CD4-positive, alpha-beta T cell (primary cell): ENCODE results near the gene B4GAT1. TPM values are rescaled to one million over a fixed set of nuclear protein-coding genes. Genes with fewer than 3 reads are reported as not detected.
A peak's percentile ranks its signal among the peaks of the same experiment; 100 is the strongest.

Experiments used
- ATAC-seq: fragments of 200-7000 bp; cut with Tn5 transposase; one replicate; pipeline ENCODE4 v1.10.0; 2022; ENCODE audit warnings: mild to moderate bottlenecking; ENCODE audit not compliant: poor library complexity
- CTCF ChIA-PET: fragments of 350-600 bp; sonication (Branson Sonifier 250); formaldehyde crosslinking; loops from one replicate; lab custom pipeline; 2021; ENCODE audit warnings: antibody characterized with exemption, inconsistent platforms; lab: Charles Lee
- POLR2A ChIA-PET: fragments of 350-600 bp; sonication (Branson Sonifier 250); formaldehyde crosslinking; loops from one replicate; lab custom pipeline; 2021; ENCODE audit warnings: antibody characterized with exemption, inconsistent platforms; lab: Charles Lee
- DNase-seq, 14 experiments: peaks; one replicate each; pipeline ENCODE4 v3.0.0-alpha.2; 2013 to 2020; ENCODE audit warnings: mixed read lengths in 2 of 14
- H3K27ac ChIP-seq, 2 donors: one replicate each; pipeline versions ENCODE4 v1.5.1 to v1.7.0; 2013; ENCODE audit warnings: low read length in 2 of 2, low read depth in 1 of 2, mild to moderate bottlenecking in 1 of 2
- H3K27me3 ChIP-seq, 2 experiments: 1 replicate in 1 of 2; 2 replicates in 1 of 2; pipeline versions ENCODE4 v1.6.1 to v1.7.0; 2013; ENCODE audit warnings: low read length in 2 of 2, control low read depth in 1 of 2, mild to moderate bottlenecking in 1 of 2, moderate library complexity in 1 of 2; ENCODE audit not compliant: insufficient read depth in 2 of 2, control insufficient read depth in 1 of 2
- H3K36me3 ChIP-seq: one replicate; pipeline ENCODE4 v1.6.1; 2013; ENCODE audit warnings: low read length, control low read depth; ENCODE audit not compliant: insufficient read depth
- H3K4me1 ChIP-seq: one replicate; pipeline ENCODE4 v1.6.1; 2013; ENCODE audit warnings: low read length, control low read depth; ENCODE audit not compliant: insufficient read depth
- H3K4me3 ChIP-seq: one replicate; pipeline ENCODE4 v1.5.1; 2013; ENCODE audit warnings: mild to moderate bottlenecking, low read length, moderate library complexity
- H3K9me3 ChIP-seq, 2 experiments: 1 replicate in 1 of 2; 2 replicates in 1 of 2; pipeline versions ENCODE4 v1.6.1 to v1.7.0; 2013; ENCODE audit warnings: low read length in 2 of 2, mild to moderate bottlenecking in 2 of 2, control low read depth in 1 of 2, moderate library complexity in 1 of 2; ENCODE audit not compliant: control insufficient read depth in 1 of 2, insufficient read depth in 1 of 2
- H3K27ac Mint-ChIP-seq: one replicate; pipeline ENCODE4 v1.8.0; 2020; ENCODE audit warnings: mixed read lengths
- H3K27me3 Mint-ChIP-seq: one replicate; pipeline ENCODE4 v1.8.0; 2021; ENCODE audit warnings: mixed read lengths
- H3K36me3 Mint-ChIP-seq: one replicate; pipeline ENCODE4 v1.8.0; 2021; ENCODE audit warnings: low read depth, mixed read lengths
- H3K4me1 Mint-ChIP-seq: one replicate; pipeline ENCODE4 v1.8.0; 2021; ENCODE audit warnings: low read depth, mixed read lengths
- H3K4me3 Mint-ChIP-seq: one replicate; pipeline ENCODE4 v1.8.0; 2020; ENCODE audit warnings: mild to moderate bottlenecking, mixed read lengths
- H3K9me3 Mint-ChIP-seq: one replicate; pipeline ENCODE4 v1.8.0; 2020; ENCODE audit warnings: mixed read lengths
- intact Hi-C, 2 experiments: fragments of 100-400 bp; cut with DNase I in 1 of 2; cut with micrococcal nuclease in 1 of 2; formaldehyde crosslinking; loops; one replicate each; pipeline versions ENCODE4 v1.15.1 to v1.9.0; 2023 to 2025; cut with DNase I, micrococcal nuclease
- total RNA-seq, 174 experiments: library from RNA in 2 of 174; stranded (reverse) in 2 of 174; gene quantifications; one replicate each; pipeline ENCODE4 v1.2.3 and lab custom pipeline; 2021 to 2026
- TF ChIP-seq, protein P1 (sequence below): fragments of 200-600 bp; IDR thresholded peaks from one replicate; pipeline ENCODE4 v1.8.0; 2022; ENCODE audit warnings: antibody characterized with exemption, mild to moderate bottlenecking

Gene B4GAT1
- total RNA-seq, 2 experiments from 2014 or later: 1.9 to 2.0 TPM

DNA sequence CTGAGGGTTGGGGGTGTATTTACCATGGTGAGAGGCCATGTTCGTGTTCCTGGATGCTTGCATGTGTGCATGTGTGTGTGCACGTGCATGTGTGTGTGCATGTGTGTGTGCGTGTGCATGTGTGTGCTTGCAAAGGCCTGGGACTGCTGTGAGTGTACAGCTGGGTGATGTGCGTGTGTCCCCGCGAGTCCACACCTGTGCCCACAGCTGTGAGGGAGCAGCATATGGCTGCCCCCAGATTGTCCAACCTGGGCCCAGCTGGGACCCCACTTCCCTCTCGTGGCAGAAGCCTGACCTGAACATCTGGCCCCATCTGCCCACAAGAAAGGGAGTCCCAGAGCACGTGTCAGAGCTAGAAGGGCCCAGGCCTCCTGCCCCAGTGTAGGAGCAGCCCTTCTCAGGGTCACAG, 22.2 kb downstream of the B4GAT1 start:
- DNase-seq (no peak), ATAC-seq (no peak)
- Histone ChIP-seq H3K9me3 (no peaks in the 10 kb centered on the region), H3K27me3 (no peaks in the 10 kb centered on the region), H3K27ac (no peak overlapping the region), H3K4me3 (no peak overlapping the region), H3K36me3 (no peaks in the 10 kb centered on the region), H3K4me1 (peaks cover 46% of the 10 kb centered on the region)
- TF ChIP-seq, protein P1, sequence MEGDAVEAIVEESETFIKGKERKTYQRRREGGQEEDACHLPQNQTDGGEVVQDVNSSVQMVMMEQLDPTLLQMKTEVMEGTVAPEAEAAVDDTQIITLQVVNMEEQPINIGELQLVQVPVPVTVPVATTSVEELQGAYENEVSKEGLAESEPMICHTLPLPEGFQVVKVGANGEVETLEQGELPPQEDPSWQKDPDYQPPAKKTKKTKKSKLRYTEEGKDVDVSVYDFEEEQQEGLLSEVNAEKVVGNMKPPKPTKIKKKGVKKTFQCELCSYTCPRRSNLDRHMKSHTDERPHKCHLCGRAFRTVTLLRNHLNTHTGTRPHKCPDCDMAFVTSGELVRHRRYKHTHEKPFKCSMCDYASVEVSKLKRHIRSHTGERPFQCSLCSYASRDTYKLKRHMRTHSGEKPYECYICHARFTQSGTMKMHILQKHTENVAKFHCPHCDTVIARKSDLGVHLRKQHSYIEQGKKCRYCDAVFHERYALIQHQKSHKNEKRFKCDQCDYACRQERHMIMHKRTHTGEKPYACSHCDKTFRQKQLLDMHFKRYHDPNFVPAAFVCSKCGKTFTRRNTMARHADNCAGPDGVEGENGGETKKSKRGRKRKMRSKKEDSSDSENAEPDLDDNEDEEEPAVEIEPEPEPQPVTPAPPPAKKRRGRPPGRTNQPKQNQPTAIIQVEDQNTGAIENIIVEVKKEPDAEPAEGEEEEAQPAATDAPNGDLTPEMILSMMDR: no peak
- ChIA-PET POLR2A (interaction anchor here (3.0 kb wide), 1 partner anchor 13 kb away, joined by 39 read pairs; no protein-coding TSS in a partner anchor), CTCF (interaction anchor here (0.8 kb wide), 1 partner anchor 13 kb away, joined by 3 read pairs; no protein-coding TSS in a partner anchor)
- Mint-ChIP-seq H3K9me3 (no peaks in the 10 kb centered on the region), H3K27me3 (no peaks in the 10 kb centered on the region), H3K36me3 (no peaks in the 10 kb centered on the region), H3K4me3 (no peak overlapping the region), H3K27ac (peak overlapping the region; percentile 76), H3K4me1 (peaks cover 54% of the 10 kb centered on the region)
- intact Hi-C loops: loop anchor here in 1 of 2 experiments (5.0 kb wide), 1 partner anchor 62 kb away; no protein-coding TSS in a partner anchor

DNA sequence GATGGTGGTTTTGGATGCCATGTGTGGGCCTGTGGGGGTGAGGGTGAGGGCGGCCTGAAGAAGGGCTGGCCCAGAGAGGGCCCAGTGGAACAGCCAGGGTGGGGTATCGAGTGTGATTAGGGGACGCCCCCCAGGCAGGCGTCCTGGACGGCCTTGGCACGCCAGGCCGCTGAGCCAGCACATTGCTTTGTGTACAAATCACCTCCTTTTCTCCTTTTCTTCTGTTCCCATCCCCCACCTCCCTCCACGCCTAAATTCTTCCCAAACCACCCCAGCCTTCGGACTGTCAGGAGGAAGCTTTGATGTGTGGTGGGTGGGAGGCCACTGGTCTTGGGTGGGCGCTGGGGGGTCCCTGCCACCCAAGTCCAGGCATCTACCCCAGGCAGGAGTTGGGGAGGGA, 22.8 kb downstream of the B4GAT1 start:
- no peak overlapping the region for H3K27ac ChIP-seq
- intact Hi-C loops: loop anchor here in 1 of 2 experiments (5.0 kb wide), 1 partner anchor 63 kb away; no protein-coding TSS in a partner anchor
- no peaks in the 10 kb centered on the region for H3K9me3 ChIP-seq
- Mint-ChIP-seq H3K4me1 (peaks cover 60% of the 10 kb centered on the region), H3K36me3 (no peaks in the 10 kb centered on the region), H3K27ac (no peak overlapping the region), H3K4me3 (no peak overlapping the region), H3K9me3 (no peaks in the 10 kb centered on the region), H3K27me3 (no peaks in the 10 kb centered on the region)
- ChIA-PET POLR2A (interaction anchor here (0.7 to 3.0 kb wide), 2 partner anchors 12 to 13 kb away, joined by 3 to 39 read pairs; no protein-coding TSS in a partner anchor), CTCF (no interaction called here)
- no peak overlapping the region for H3K4me3 ChIP-seq
- TF ChIP-seq, protein P1: no peak
- H3K36me3 ChIP-seq: no peaks in the 10 kb centered on the region
- no peaks in the 10 kb centered on the region for H3K27me3 ChIP-seq
- DNase-seq (no peak), ATAC-seq (no peak)
- H3K4me1 ChIP-seq: peaks cover 46% of the 10 kb centered on the region

DNA sequence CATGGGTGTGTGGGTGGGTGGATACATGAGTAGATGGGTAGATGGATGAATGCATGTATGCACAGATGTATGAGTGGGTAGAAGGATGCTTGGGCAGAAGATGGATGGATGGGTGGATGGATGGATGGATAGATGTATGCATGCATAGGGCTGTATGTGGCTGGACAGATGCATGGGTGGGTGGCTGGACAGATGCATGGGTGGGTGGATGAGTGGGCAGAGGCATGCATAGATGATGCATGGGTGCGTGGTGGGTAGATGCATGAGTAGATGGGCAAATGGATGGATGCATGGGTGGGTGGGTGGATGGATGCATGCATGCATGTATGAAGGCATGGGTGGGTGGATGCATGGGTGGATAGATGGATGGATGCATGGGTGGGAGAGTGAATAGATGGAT, 23.7 kb downstream of the B4GAT1 start:
- peaks cover 70% of the 10 kb centered on the region for H3K4me1 Mint-ChIP-seq

More for the DNA sequence above, 23.7 kb downstream of the B4GAT1 start:
- no peaks in the 10 kb centered on the region for H3K36me3 Mint-ChIP-seq
- Histone ChIP-seq H3K27ac (no peak overlapping the region), H3K9me3 (no peaks in the 10 kb centered on the region), H3K4me1 (peaks cover 49% of the 10 kb centered on the region), H3K4me3 (no peak overlapping the region), H3K36me3 (no peaks in the 10 kb centered on the region), H3K27me3 (no peaks in the 10 kb centered on the region)
- H3K9me3 Mint-ChIP-seq: no peaks in the 10 kb centered on the region
- ATAC-seq (no peak), DNase-seq (no peak)
- TF ChIP-seq, protein P1: no peak
- ChIA-PET CTCF (no interaction called here), POLR2A (interaction anchor here (0.7 kb wide), 1 partner anchor 11 kb away, joined by 3 read pairs; no protein-coding TSS in a partner anchor)
- no peak overlapping the region for H3K27ac Mint-ChIP-seq
- H3K27me3 Mint-ChIP-seq: no peaks in the 10 kb centered on the region
- no peak overlapping the region for H3K4me3 Mint-ChIP-seq
- intact Hi-C loops: no loop called here
